Activated CD8-positive, alpha-beta T cell treated with anti-CD3 and anti-CD28 coated beads, Interleukin-2, amount 10 ng/mL, durations not matched to agents 7 days and 5 days (primary cell): ENCODE data around the gene NAA38. TPM values are rescaled to one million over a fixed set of nuclear protein-coding genes. Genes with fewer than 3 reads are reported as not detected.

Experiments
- ATAC-seq: fragments of 150-1000 bp; cut with Tn5 transposase; one replicate; pipeline ENCODE4 v1.10.0; 2021; ENCODE audit warnings: moderate library complexity
- CTCF ChIA-PET: fragments of 350-600 bp; sonication (Branson Sonifier 250); formaldehyde crosslinking; loops from one replicate; lab custom pipeline; 2021; ENCODE audit warnings: antibody characterized with exemption; lab: Charles Lee
- POLR2A ChIA-PET: fragments of 350-600 bp; sonication (Branson Sonifier 250); formaldehyde crosslinking; loops from one replicate; lab custom pipeline; 2021; ENCODE audit warnings: antibody characterized with exemption; lab: Charles Lee
- DNase-seq: peaks from one replicate; pipeline ENCODE4 v3.0.0-alpha.2; 2020
- H3K27ac Mint-ChIP-seq: one replicate; pipeline ENCODE4 v1.8.0; 2021; ENCODE audit warnings: mild to moderate bottlenecking, mixed read lengths
- H3K27me3 Mint-ChIP-seq: one replicate; pipeline ENCODE4 v1.8.0; 2021; ENCODE audit warnings: low read depth, mixed read lengths
- H3K36me3 Mint-ChIP-seq: one replicate; pipeline ENCODE4 v1.8.0; 2021; ENCODE audit warnings: low read depth, mixed read lengths
- H3K4me1 Mint-ChIP-seq: one replicate; pipeline ENCODE4 v1.8.0; 2021; ENCODE audit warnings: low read depth, mixed read lengths
- H3K4me3 Mint-ChIP-seq: one replicate; pipeline ENCODE4 v1.8.0; 2021; ENCODE audit warnings: mild to moderate bottlenecking, mixed read lengths
- H3K9me3 Mint-ChIP-seq: one replicate; pipeline ENCODE4 v1.8.0; 2022; ENCODE audit warnings: mixed read lengths; ENCODE audit not compliant: insufficient read depth
- total RNA-seq, 2 experiments: library from RNA; stranded (reverse); gene quantifications; one replicate each; pipeline ENCODE4 v1.2.3, GENCODE V29; 2021

Gene NAA38
- total RNA-seq: 10 to 100 TPM; 92.7 to 93.1 TPM

GRCh38 chr17:7856811-7857712 lies at the start of gene NAA38:
NAA38 (minus strand) TSS chr17:7857559; CDS start chr17:7857463, 96 bp downstream.
- Mint-ChIP-seq H3K27ac (no peak within 1 kb of the TSS), H3K36me3 (peaks cover 15% of the 10 kb centered on the region), H3K9me3 (no peaks in the 10 kb centered on the region), H3K4me3 (no peak within 1 kb of the TSS), H3K4me1 (peaks cover 3% of the 10 kb centered on the region), H3K27me3 (no peaks in the 10 kb centered on the region)
- peak; percentile 98 for DNase-seq
- ATAC-seq: peak; percentile 89
- ChIA-PET CTCF (interaction anchor here (0.7 to 2.3 kb wide), 28 partner anchors 9 to 262 kb away, joined by 3 to 21 read pairs (median 4); partner anchors contain the start of genes CHD3, CNTROB, KDM6B and RNF227), POLR2A (interaction anchor here (0.6 to 2.6 kb wide), 13 partner anchors 10 to 614 kb away, joined by 3 to 20 read pairs (median 5); partner anchors contain the start of genes CD68, CNTROB, DNAH2 and KDM6B)

- POLR2A ChIA-PET: no interaction called here
- no peak overlapping the region for H3K27ac Mint-ChIP-seq
- CTCF ChIA-PET: interaction anchor here (0.8 to 1.5 kb wide), 4 partner anchors 14 to 138 kb away, joined by 3 read pairs; no protein-coding TSS in a partner anchor
- DNase-seq (no peak), ATAC-seq (no peak)
- no peaks in the 10 kb centered on the region for H3K27me3 Mint-ChIP-seq
- no peaks in the 10 kb centered on the region for H3K9me3 Mint-ChIP-seq
- H3K4me3 Mint-ChIP-seq: no peak overlapping the region
- peaks cover 79% of the 10 kb centered on the region for H3K36me3 Mint-ChIP-seq
- H3K4me1 Mint-ChIP-seq: no peaks in the 10 kb centered on the region
These were observed 46.1 kb upstream of the NAA38 start for GRCh38 chr17:7903154-7904103.

GRCh38 chr17:7897773-7898172 lies 40.4 kb upstream of the NAA38 start:
- Mint-ChIP-seq H3K27ac (peak overlapping the region; percentile 0), H3K27me3 (no peaks in the 10 kb centered on the region), H3K9me3 (no peaks in the 10 kb centered on the region), H3K36me3 (peaks cover 85% of the 10 kb centered on the region), H3K4me1 (peaks cover 12% of the 10 kb centered on the region), H3K4me3 (no peak overlapping the region)
- no peak for ATAC-seq
- DNase-seq: no peak
- ChIA-PET POLR2A (interaction anchor here (1.0 to 2.0 kb wide), 2 partner anchors 28 to 62 kb away, joined by 3 to 4 read pairs; no protein-coding TSS in a partner anchor), CTCF (interaction anchor here (0.6 to 5.0 kb wide), 13 partner anchors 15 to 160 kb away, joined by 3 to 19 read pairs (median 4); partner anchors contain the start of genes NAA38 and RNF227)

GRCh38 chr17:7897090-7897489 lies 39.7 kb upstream of the NAA38 start:
- no peaks in the 10 kb centered on the region for H3K9me3 Mint-ChIP-seq
- H3K27me3 Mint-ChIP-seq: no peaks in the 10 kb centered on the region
- no peak overlapping the region for H3K27ac Mint-ChIP-seq
- H3K4me3 Mint-ChIP-seq: no peak overlapping the region
- ATAC-seq (no peak), DNase-seq (no peak)
- ChIA-PET POLR2A (no interaction called here), CTCF (interaction anchor here (0.6 to 5.0 kb wide), 7 partner anchors 15 to 144 kb away, joined by 3 to 19 read pairs (median 6); partner anchors contain the start of gene RNF227)
- peaks cover 12% of the 10 kb centered on the region for H3K4me1 Mint-ChIP-seq
- H3K36me3 Mint-ChIP-seq: peaks cover 82% of the 10 kb centered on the region

GRCh38 chr17:7894866-7895265 lies 37.5 kb upstream of the NAA38 start:
- ChIA-PET POLR2A (no interaction called here), CTCF (interaction anchor here (1.0 kb wide), 1 partner anchor 31 kb away, joined by 3 read pairs; no protein-coding TSS in a partner anchor)
- H3K27me3 Mint-ChIP-seq: no peaks in the 10 kb centered on the region
- no peak for ATAC-seq
- DNase-seq: no peak
- H3K4me1 Mint-ChIP-seq: peaks cover 18% of the 10 kb centered on the region
- H3K36me3 Mint-ChIP-seq: peaks cover 81% of the 10 kb centered on the region
- no peak overlapping the region for H3K27ac Mint-ChIP-seq
- H3K9me3 Mint-ChIP-seq: no peaks in the 10 kb centered on the region
- no peak overlapping the region for H3K4me3 Mint-ChIP-seq

GRCh38 chr17:7894226-7894625 lies 36.9 kb upstream of the NAA38 start:
- POLR2A ChIA-PET: no interaction called here
- peaks cover 18% of the 10 kb centered on the region for H3K4me1 Mint-ChIP-seq
- ATAC-seq (no peak), DNase-seq (no peak)
- no peak overlapping the region for H3K27ac Mint-ChIP-seq
- H3K36me3 Mint-ChIP-seq: peaks cover 78% of the 10 kb centered on the region
- no peak overlapping the region for H3K4me3 Mint-ChIP-seq
- no peaks in the 10 kb centered on the region for H3K27me3 Mint-ChIP-seq
- CTCF ChIA-PET: interaction anchor here (1.0 kb wide), 1 partner anchor 31 kb away, joined by 3 read pairs; no protein-coding TSS in a partner anchor
- H3K9me3 Mint-ChIP-seq: no peaks in the 10 kb centered on the region

GRCh38 chr17:7893187-7893880 lies 36.0 kb upstream of the NAA38 start:
- H3K27ac Mint-ChIP-seq: no peak overlapping the region
- no peak for ATAC-seq
- DNase-seq: no peak
- H3K27me3 Mint-ChIP-seq: no peaks in the 10 kb centered on the region
- H3K36me3 Mint-ChIP-seq: peaks cover 70% of the 10 kb centered on the region
- H3K4me3 Mint-ChIP-seq: no peak overlapping the region
- no peaks in the 10 kb centered on the region for H3K9me3 Mint-ChIP-seq
- H3K4me1 Mint-ChIP-seq: peaks cover 18% of the 10 kb centered on the region
- ChIA-PET POLR2A (no interaction called here), CTCF (interaction anchor here (1.2 to 1.8 kb wide), 2 partner anchors 24 to 36 kb away, joined by 3 to 4 read pairs; partner anchors contain the start of gene NAA38)

- Mint-ChIP-seq H3K36me3 (peaks cover 38% of the 10 kb centered on the region), H3K9me3 (no peaks in the 10 kb centered on the region), H3K27me3 (no peaks in the 10 kb centered on the region), H3K4me3 (no peak overlapping the region), H3K4me1 (peaks cover 8% of the 10 kb centered on the region), H3K27ac (no peak overlapping the region)
- POLR2A ChIA-PET: interaction anchor here (1.1 kb wide), 1 partner anchor 12 kb away, joined by 3 read pairs; no protein-coding TSS in a partner anchor
- no peak for ATAC-seq
- DNase-seq: no peak
- CTCF ChIA-PET: interaction anchor here (1.0 to 1.2 kb wide), 2 partner anchors 26 to 100 kb away, joined by 3 to 6 read pairs; no protein-coding TSS in a partner anchor
These were observed 32.0 kb upstream of the NAA38 start for GRCh38 chr17:7889166-7889955.

- Mint-ChIP-seq H3K36me3 (peaks cover 28% of the 10 kb centered on the region), H3K27me3 (no peaks in the 10 kb centered on the region), H3K9me3 (no peaks in the 10 kb centered on the region), H3K4me1 (peaks cover 6% of the 10 kb centered on the region), H3K4me3 (no peak within 1 kb of the TSS), H3K27ac (no peak within 1 kb of the TSS)
- ChIA-PET CTCF (interaction anchor here (0.6 to 1.2 kb wide), 4 partner anchors 25 to 101 kb away, joined by 3 to 6 read pairs (median 3); partner anchors contain the start of gene NAA38), POLR2A (interaction anchor here (1.1 kb wide), 1 partner anchor 13 kb away, joined by 3 read pairs; no protein-coding TSS in a partner anchor)
- ATAC-seq (peak; percentile 21), DNase-seq (peak; percentile 53)
These were observed 31.0 kb upstream of the NAA38 start, which contains the start of gene CHD3 for GRCh38 chr17:7888184-7888920. CHD3 (plus strand) TSS chr17:7888789; CDS start chr17:7889001, 212 bp downstream.
